Upper lobe of right lung (tissue), 1 donor: ENCODE data around the gene GJB3. TPM values are rescaled to one million over a fixed set of nuclear protein-coding genes. Genes with fewer than 3 reads are reported as not detected.

Source experiments
- ATAC-seq: fragments of 200-7000 bp; cut with Tn5 transposase; one replicate; pipeline ENCODE4 v1.9.1; 2020; ENCODE audit warnings: mild to moderate bottlenecking, moderate library complexity
- DNase-seq: peaks from one replicate; pipeline ENCODE4 v3.0.0-alpha.2; 2020
- H3K27ac ChIP-seq: fragments of 200-600 bp; one replicate; pipeline ENCODE4 v1.8.0; 2022
- H3K27me3 ChIP-seq: fragments of 200-600 bp; one replicate; pipeline ENCODE4 v1.8.0; 2022; ENCODE audit warnings: mild to moderate bottlenecking
- H3K36me3 ChIP-seq: fragments of 200-600 bp; one replicate; pipeline ENCODE4 v1.8.0; 2022
- H3K4me1 ChIP-seq: fragments of 200-600 bp; one replicate; pipeline ENCODE4 v1.8.0; 2022
- H3K4me3 ChIP-seq: fragments of 200-600 bp; one replicate; pipeline ENCODE4 v1.8.0; 2022; ENCODE audit warnings: mild to moderate bottlenecking
- H3K9me3 ChIP-seq: fragments of 200-600 bp; one replicate; pipeline ENCODE4 v1.8.0; 2022
- CTCF ChIP-seq: fragments of 200-600 bp; IDR thresholded peaks from one replicate; pipeline ENCODE4 v1.8.0; 2022; ENCODE audit warnings: antibody characterized with exemption
- intact Hi-C: fragments of 100-400 bp; cut with DNase I; formaldehyde crosslinking; loops from one replicate; pipeline ENCODE4 v1.11.0; 2022
- total RNA-seq: library from RNA; stranded (reverse); fragmentation: NEBNext Ultra II Directional; extraction: Animal tissue kit (Norgen Biotek cat#: 25700); gene quantifications from one replicate; pipeline ENCODE4 v1.2.1, GENCODE V29; 2021
- donor health status: DM: no; HTN: yes; CAD: no; lungs with severe emphysema.

The GJB3 gene
- total RNA-seq, 1 donor from 2014 or later: 0.81 TPM

DNA sequence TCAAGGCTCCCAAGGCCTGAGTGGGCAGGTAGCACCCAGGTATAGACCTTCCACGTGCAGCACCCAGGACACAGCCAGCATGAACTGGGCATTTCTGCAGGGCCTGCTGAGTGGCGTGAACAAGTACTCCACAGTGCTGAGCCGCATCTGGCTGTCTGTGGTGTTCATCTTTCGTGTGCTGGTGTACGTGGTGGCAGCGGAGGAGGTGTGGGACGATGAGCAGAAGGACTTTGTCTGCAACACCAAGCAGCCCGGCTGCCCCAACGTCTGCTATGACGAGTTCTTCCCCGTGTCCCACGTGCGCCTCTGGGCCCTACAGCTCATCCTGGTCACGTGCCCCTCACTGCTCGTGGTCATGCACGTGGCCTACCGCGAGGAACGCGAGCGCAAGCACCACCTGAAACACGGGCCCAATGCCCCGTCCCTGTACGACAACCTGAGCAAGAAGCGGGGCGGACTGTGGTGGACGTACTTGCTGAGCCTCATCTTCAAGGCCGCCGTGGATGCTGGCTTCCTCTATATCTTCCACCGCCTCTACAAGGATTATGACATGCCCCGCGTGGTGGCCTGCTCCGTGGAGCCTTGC lies 19.7 kb upstream of the GJB3 start:
- H3K36me3 ChIP-seq: no peaks in the 10 kb centered on the region
- no peaks in the 10 kb centered on the region for H3K9me3 ChIP-seq
- ATAC-seq (no peak), DNase-seq (no peak)
- H3K27ac ChIP-seq: no peak overlapping the region
- H3K27me3 ChIP-seq: peaks cover 5% of the 10 kb centered on the region
- intact Hi-C loops: no loop called here
- H3K4me3 ChIP-seq: no peak overlapping the region
- no peak for TF ChIP-seq CTCF
- no peaks in the 10 kb centered on the region for H3K4me1 ChIP-seq

DNA sequence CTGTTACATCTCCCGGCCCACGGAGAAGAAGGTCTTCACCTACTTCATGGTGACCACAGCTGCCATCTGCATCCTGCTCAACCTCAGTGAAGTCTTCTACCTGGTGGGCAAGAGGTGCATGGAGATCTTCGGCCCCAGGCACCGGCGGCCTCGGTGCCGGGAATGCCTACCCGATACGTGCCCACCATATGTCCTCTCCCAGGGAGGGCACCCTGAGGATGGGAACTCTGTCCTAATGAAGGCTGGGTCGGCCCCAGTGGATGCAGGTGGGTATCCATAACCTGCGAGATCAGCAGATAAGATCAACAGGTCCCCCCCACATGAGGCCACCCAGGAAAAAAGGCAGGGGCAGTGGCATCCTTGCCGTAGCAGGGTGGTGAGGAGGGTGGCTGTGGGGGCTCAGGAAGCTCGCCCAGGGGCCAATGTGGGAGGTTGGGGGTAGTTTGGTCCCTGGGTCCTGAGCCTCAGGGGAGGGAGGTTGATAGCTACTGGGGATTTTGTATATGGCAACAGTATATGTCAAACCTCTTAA lies 19.2 kb upstream of the GJB3 start:
- Histone ChIP-seq H3K27me3 (peaks cover 5% of the 10 kb centered on the region), H3K27ac (no peak overlapping the region), H3K4me3 (no peak overlapping the region), H3K4me1 (no peaks in the 10 kb centered on the region), H3K36me3 (no peaks in the 10 kb centered on the region), H3K9me3 (no peaks in the 10 kb centered on the region)
- intact Hi-C loops: no loop called here
- no peak for ATAC-seq
- no peak for TF ChIP-seq CTCF
- no peak for DNase-seq

DNA sequence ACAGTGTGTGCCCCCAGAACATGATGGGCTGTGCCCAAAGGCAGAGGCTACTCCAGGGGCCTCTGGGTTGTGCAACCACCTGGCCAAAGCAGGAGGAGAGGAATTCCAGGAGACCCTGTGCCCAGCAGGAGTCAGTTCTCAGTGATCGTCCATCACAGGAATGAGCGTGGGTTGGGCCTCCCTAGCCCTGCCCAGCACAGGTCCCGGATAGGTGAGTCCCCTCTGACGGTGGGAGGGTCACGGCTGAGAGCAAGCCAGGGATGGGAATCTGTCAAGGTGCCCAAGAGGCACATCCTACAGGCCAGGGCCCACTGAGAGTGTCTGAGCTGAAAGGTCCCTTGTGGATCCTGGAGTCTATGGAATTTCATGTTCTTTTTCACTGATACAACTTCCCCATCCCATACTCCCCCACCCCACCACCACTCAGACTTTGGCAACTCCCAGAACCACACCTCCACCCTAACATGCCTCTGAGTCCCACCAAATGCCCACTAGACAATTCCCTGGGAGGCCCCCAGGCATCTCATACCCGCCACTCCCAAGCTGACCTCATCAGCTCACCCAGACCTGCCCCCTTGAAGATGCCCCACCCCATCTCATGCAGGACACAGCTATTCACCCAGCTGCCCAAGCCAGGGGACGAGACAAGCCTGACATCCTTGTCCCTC lies 18.4 kb upstream of the GJB3 start:
- H3K4me1 ChIP-seq: no peaks in the 10 kb centered on the region
- H3K27me3 ChIP-seq: peaks cover 5% of the 10 kb centered on the region
- no peak overlapping the region for H3K4me3 ChIP-seq
- H3K36me3 ChIP-seq: no peaks in the 10 kb centered on the region
- ATAC-seq: no peak
- no peak overlapping the region for H3K27ac ChIP-seq
- DNase-seq: no peak
- H3K9me3 ChIP-seq: no peaks in the 10 kb centered on the region
- intact Hi-C loops: no loop called here
- TF ChIP-seq CTCF: no peak

DNA sequence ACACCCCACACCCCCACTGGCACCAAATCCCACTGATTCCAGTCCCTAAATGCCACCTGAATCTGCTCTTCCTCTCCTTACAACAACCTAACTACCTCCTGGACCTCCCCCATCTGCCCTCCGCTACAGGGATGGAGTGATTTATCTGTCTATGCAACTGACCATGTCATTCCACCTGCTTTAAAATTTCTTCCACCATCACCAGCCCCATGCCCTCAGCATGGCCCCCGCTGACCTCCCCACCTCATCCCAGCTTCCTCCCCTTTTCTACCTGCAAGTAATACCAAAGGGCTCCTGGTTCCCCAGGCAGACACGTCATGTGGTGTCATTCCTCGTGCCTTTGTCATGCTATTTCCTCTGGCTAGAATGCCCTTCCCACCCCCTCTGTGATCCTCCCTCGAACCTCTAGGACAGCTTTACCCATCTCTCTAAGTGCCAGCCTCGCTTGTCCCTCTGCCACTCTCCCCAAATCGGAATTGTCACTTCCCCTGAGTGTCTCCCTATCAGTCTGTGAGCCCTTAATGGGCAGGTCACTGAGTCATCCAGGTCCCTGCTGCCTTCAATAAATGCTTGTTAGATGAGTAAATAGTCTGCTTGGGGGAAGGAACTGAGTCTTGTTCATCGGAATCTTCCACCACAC lies 17.8 kb upstream of the GJB3 start:
- no peaks in the 10 kb centered on the region for H3K4me1 ChIP-seq
- ATAC-seq (no peak), DNase-seq (no peak)
- no peak overlapping the region for H3K4me3 ChIP-seq
- H3K27ac ChIP-seq: no peak overlapping the region
- no peaks in the 10 kb centered on the region for H3K36me3 ChIP-seq
- no peaks in the 10 kb centered on the region for H3K9me3 ChIP-seq
- no peak for TF ChIP-seq CTCF
- peaks cover 5% of the 10 kb centered on the region for H3K27me3 ChIP-seq
- intact Hi-C loops: no loop called here

- H3K36me3 ChIP-seq: no peaks in the 10 kb centered on the region
- DNase-seq (no peak), ATAC-seq (no peak)
- no peaks in the 10 kb centered on the region for H3K9me3 ChIP-seq
- H3K4me3 ChIP-seq: no peak overlapping the region
- no peaks in the 10 kb centered on the region for H3K4me1 ChIP-seq
- H3K27ac ChIP-seq: no peak overlapping the region
- H3K27me3 ChIP-seq: no peaks in the 10 kb centered on the region
- intact Hi-C loops: no loop called here
- no peak for TF ChIP-seq CTCF
These were observed 12.2 kb upstream of the GJB3 start for GRCh38 chr1:34768856-34769255.
